DMS79 treated with DMSO at 0.1 percent for 48 hours (cell line): ENCODE data around the gene SEBOX.

Experiments used
- DNase-seq: peaks from one replicate; lab custom pipeline; 2025; lab: John Stamatoyannopoulos, UW

Gene SEBOX

GRCh38 chr17:28368306-28368831 lies 3.4 kb upstream of the SEBOX start:
- DNase-seq: no peak

- DNase-seq: no peak
These were observed 2.8 kb upstream of the SEBOX start for GRCh38 chr17:28367641-28368305.

- DNase-seq: no peak
These were observed 1.6 kb upstream of the SEBOX start for GRCh38 chr17:28366605-28367004.

GRCh38 chr17:28365487-28365886 lies 488 bp upstream of the SEBOX start:
- no peak for DNase-seq

- DNase-seq: no peak
These were observed 986 bp downstream of the SEBOX start for GRCh38 chr17:28363776-28364650.

GRCh38 chr17:28363186-28363585 lies 1.8 kb downstream of the SEBOX start:
- no peak for DNase-seq

GRCh38 chr17:28357901-28358197 lies 7.2 kb downstream of the SEBOX start:
- no peak for DNase-seq

GRCh38 chr17:28357061-28357900 lies 7.7 kb downstream of the SEBOX start, which contains the start of gene POLDIP2:
Gene POLDIP2 (minus strand): TSS chr17:28357527. CDS start chr17:28357448, 79 bp downstream.
- peak; percentile 86 for DNase-seq

- no peak for DNase-seq
These were observed 14.7 kb downstream of the SEBOX start for GRCh38 chr17:28350271-28350670.

GRCh38 chr17:28348979-28349378 lies 16.0 kb downstream of the SEBOX start:
- DNase-seq: no peak

- DNase-seq: no peak
These were observed 17.6 kb downstream of the SEBOX start for GRCh38 chr17:28347261-28347891.

- no peak for DNase-seq
These were observed 18.2 kb downstream of the SEBOX start for GRCh38 chr17:28346746-28347246.

GRCh38 chr17:28346199-28346580 lies 18.8 kb downstream of the SEBOX start:
- no peak for DNase-seq

GRCh38 chr17:28345419-28346198 lies 19.4 kb downstream of the SEBOX start:
- peak; percentile 20 for DNase-seq

GRCh38 chr17:28344435-28344901 lies 20.5 kb downstream of the SEBOX start:
- DNase-seq: no peak

- DNase-seq: no peak
These were observed 21.0 kb downstream of the SEBOX start for GRCh38 chr17:28344011-28344410.

GRCh38 chr17:28343491-28343932 lies 21.5 kb downstream of the SEBOX start:
- DNase-seq: no peak

- no peak for DNase-seq
These were observed 22.7 kb downstream of the SEBOX start for GRCh38 chr17:28342313-28342712.

GRCh38 chr17:28341516-28341915 lies 23.5 kb downstream of the SEBOX start:
- DNase-seq: no peak

- no peak for DNase-seq
These were observed 24.6 kb downstream of the SEBOX start for GRCh38 chr17:28340374-28340773.

GRCh38 chr17:28339431-28339830 lies 25.6 kb downstream of the SEBOX start:
- no peak for DNase-seq
